ENCODE data around the gene UNC5B. TPM values are rescaled to one million over a fixed set of nuclear protein-coding genes. Genes with fewer than 3 reads are reported as not detected.

The UNC5B gene
- total and polyA plus RNA-seq, 10 donors: 0.74 to 21.1 (median 11.3) TPM

DNA sequence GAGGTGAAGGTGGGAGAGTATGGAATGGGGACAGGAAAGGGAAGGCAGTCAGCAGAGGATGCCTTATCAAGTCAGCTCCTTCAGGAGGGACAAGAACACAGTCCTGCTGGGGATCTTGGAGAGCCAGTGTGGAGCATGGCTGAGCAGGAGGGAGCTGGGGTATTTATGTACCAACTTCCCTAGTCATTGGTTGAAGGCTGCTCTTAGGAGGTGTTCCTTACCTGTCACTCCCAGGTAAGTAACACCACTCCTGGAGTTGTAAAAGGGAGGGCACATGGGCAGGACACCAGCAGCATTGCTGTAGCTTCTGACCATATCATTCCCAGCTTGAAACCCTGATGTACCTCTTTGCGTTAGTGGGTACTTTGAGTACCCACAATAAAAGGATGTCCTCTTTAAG lies 136.5 kb downstream of the UNC5B start:
- peaks cover 0 to 35% (median 0%) of the 10 kb centered on the region in 6 donors for H3K36me3 ChIP-seq
- no peak overlapping the region for H3K4me3 ChIP-seq
- H3K27me3 ChIP-seq (replicated peaks in 1 of 7): no peaks in the 10 kb centered on the region
- TF ChIP-seq POLR2AphosphoS5 (IDR thresholded peaks at IDR 0.05): no peak
- TF ChIP-seq CTCF (IDR thresholded peaks at IDR 0.05 in 8 of 11, conservative IDR thresholded peaks at IDR 0.05 in 3 of 11): no peak
- no peak for TF ChIP-seq POLR2A (IDR thresholded peaks at IDR 0.05)
- peaks cover 0 to 29% (median 4%) of the 10 kb centered on the region in 6 donors for H3K4me1 ChIP-seq
- H3K9me3 ChIP-seq: no peaks in the 10 kb centered on the region
- WGBS, 5 donors: 85 to 100% (median 98%) methylated on average over 1 of the region's 1 CpG
- no peak for DNase-seq
- intact Hi-C loops (cut with DNase I; ENCODE audit: low total_unique reads): no loop called here
- H3K27ac ChIP-seq: no peak overlapping the region

- 89 to 98% (median 96%) methylated on average over 7 of the region's 7 CpGs for WGBS, 5 donors
- intact Hi-C loops (cut with DNase I; ENCODE audit: low total_unique reads): no loop called here
- no peak overlapping the region for H3K27ac ChIP-seq
- no peak for DNase-seq
- TF ChIP-seq CTCF (IDR thresholded peaks at IDR 0.05 in 8 of 11, conservative IDR thresholded peaks at IDR 0.05 in 3 of 11) (no peak), POLR2A (IDR thresholded peaks at IDR 0.05) (no peak), POLR2AphosphoS5 (IDR thresholded peaks at IDR 0.05) (no peak)
- H3K4me1 ChIP-seq: peaks cover 0 to 24% (median 0%) of the 10 kb centered on the region in 6 donors
- H3K27me3 ChIP-seq (replicated peaks in 1 of 7): no peaks in the 10 kb centered on the region
- H3K4me3 ChIP-seq: no peak overlapping the region
- H3K9me3 ChIP-seq: no peaks in the 10 kb centered on the region
- H3K36me3 ChIP-seq: peaks cover 0 to 40% (median 0%) of the 10 kb centered on the region in 6 donors
Measured at GRCh38 chr10:71349406-71349805, 137.0 kb downstream of the UNC5B start.

DNA sequence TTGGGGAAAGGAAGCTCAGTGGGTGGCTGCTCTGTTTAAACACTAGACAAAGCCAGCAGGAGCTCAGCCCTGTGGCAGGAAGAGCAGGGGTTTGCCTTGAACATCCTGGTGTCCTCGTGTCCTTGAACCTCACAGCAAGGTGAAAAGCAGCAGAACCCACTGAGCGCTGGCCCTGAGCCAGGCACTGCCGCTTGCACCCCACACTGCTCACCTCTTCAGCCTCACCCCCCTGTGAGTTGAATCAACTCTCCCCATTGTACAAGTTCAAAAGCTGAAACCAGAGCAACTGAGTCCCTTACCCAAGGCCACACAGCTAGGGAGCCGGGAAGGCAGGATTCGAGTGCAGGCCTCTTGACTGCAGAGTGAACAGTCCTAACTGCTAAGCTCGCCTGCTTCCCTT lies 138.7 kb downstream of the UNC5B start:
- no peaks in the 10 kb centered on the region for H3K27me3 ChIP-seq (replicated peaks in 1 of 7)
- peaks cover 0 to 14% (median 0%) of the 10 kb centered on the region in 6 donors for H3K4me1 ChIP-seq
- DNase-seq: no peak
- no peak for TF ChIP-seq POLR2A (IDR thresholded peaks at IDR 0.05)
- TF ChIP-seq CTCF (IDR thresholded peaks at IDR 0.05 in 8 of 11, conservative IDR thresholded peaks at IDR 0.05 in 3 of 11): no peak
- TF ChIP-seq POLR2AphosphoS5 (IDR thresholded peaks at IDR 0.05): no peak
- no peaks in the 10 kb centered on the region for H3K9me3 ChIP-seq
- no peak overlapping the region for H3K27ac ChIP-seq
- no peak overlapping the region for H3K4me3 ChIP-seq
- WGBS, 5 donors: 74 to 80% (median 80%) methylated on average over 5 to 6 of the region's 6 CpGs
- intact Hi-C loops (cut with DNase I; ENCODE audit: low total_unique reads): no loop called here
- peaks cover 0 to 57% (median under 1%) of the 10 kb centered on the region in 6 donors for H3K36me3 ChIP-seq

- TF ChIP-seq POLR2A (IDR thresholded peaks at IDR 0.05) (no peak), CTCF (IDR thresholded peaks at IDR 0.05 in 8 of 11, conservative IDR thresholded peaks at IDR 0.05 in 3 of 11) (no peak), POLR2AphosphoS5 (IDR thresholded peaks at IDR 0.05) (no peak)
- H3K27me3 ChIP-seq (replicated peaks in 1 of 7): no peaks in the 10 kb centered on the region
- H3K36me3 ChIP-seq: peaks cover 0 to 64% (median 7%) of the 10 kb centered on the region in 6 donors
- no peak overlapping the region for H3K4me3 ChIP-seq
- intact Hi-C loops (cut with DNase I; ENCODE audit: low total_unique reads): no loop called here
- 80 to 94% (median 87%) methylated on average over 12 to 14 of the region's 14 CpGs for WGBS, 5 donors
- peaks cover 0 to 14% (median 0%) of the 10 kb centered on the region in 6 donors for H3K4me1 ChIP-seq
- peak overlapping the region in 1 of 8 donors; percentile 4 for H3K27ac ChIP-seq
- no peaks in the 10 kb centered on the region for H3K9me3 ChIP-seq
- DNase-seq: no peak
Measured at GRCh38 chr10:71351628-71352319, 139.4 kb downstream of the UNC5B start.
